GM18909 (cell line): ENCODE results near the gene ZBTB37.
"Not testable (repeated sequence)": the region's sequence is repeated elsewhere in the genome, so short reads cannot be mapped to it uniquely, and the experiment has no call there.

Experiments used
- ATAC-seq: cut with Tn5 transposase; IDR thresholded peaks from one replicate; pipeline ENCODE4 v1.9.1; 2021; ENCODE audit warnings: mild to moderate bottlenecking; ENCODE audit not compliant: unreplicated experiment, poor library complexity

Gene ZBTB37, protein sequence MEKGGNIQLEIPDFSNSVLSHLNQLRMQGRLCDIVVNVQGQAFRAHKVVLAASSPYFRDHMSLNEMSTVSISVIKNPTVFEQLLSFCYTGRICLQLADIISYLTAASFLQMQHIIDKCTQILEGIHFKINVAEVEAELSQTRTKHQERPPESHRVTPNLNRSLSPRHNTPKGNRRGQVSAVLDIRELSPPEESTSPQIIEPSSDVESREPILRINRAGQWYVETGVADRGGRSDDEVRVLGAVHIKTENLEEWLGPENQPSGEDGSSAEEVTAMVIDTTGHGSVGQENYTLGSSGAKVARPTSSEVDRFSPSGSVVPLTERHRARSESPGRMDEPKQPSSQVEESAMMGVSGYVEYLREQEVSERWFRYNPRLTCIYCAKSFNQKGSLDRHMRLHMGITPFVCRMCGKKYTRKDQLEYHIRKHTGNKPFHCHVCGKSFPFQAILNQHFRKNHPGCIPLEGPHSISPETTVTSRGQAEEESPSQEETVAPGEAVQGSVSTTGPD

GRCh38 chr1:173868266-173869020 is at the start of gene ZBTB37:
Gene ZBTB37 (plus strand): TSS chr1:173868380. CDS start chr1:173870226, 1,846 bp downstream.
- peak; percentile 62 for ATAC-seq

DNA sequence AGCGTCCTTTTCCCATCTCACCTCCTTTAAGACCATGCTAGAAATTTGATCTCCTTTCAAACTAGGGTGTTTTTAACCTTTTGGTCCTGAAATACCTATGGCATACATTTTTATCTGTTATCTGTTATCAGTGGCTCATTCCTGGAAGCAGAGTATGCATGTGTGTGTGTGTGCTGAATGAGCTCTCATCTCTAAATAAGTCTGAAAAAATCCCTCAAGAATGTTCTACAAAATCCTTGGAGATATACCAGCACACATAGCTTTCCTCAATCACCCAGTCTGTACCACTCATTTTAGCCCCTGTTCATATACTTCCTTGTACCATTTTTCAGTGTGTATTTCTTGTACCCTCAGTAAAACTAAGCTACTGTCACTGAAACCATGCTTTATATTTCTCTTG is 49.7 kb upstream of the ZBTB37 start:
- no peak for ATAC-seq

GRCh38 chr1:173821680-173822079 is 46.5 kb upstream of the ZBTB37 start:
- no peak for ATAC-seq

GRCh38 chr1:173823781-173824314 is 44.3 kb upstream of the ZBTB37 start:
- peak; percentile 46 for ATAC-seq

DNA sequence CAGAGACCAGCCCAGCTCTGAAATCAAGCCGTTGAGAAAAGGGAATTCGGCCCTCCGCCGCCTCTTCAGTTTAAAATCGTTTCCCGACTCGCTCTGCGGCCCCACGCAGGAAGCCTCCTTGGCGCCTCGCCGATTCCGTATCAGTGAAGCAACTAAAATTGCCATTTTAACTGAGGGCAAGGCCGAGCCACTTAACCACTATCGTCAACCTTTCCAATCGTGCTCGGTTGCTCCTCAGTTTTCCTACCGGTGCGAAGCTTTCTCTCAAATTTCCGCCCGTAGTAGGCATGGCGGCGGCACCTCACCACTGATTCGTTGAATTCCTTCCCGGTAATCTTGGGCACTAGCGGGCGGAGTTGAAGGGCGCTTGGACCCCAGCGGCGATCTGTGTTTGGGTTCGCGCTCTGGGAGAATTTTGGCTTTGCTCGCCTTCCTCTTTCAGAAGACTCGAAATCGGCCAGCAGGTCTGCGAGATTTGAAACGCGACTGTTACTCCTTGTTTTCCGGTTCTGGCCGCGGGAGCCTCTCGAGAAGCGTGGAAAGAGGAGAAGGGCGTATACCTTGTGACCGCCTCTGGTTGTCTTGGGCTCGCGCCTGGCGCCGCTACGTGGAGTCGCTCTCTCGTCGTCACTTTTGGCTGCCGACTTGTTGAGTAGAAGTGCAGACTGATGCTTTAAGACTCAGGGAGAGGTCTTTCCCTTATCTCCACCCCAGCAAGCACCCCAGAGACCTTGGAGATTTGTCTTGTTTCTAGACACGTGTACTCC is 43.7 kb upstream of the ZBTB37 start, which contains the start of the genes CENPL and DARS2:
CENPL (minus strand) TSS at position 569 of the 767 bp plus-strand sequence. CDS start 13,584 bp downstream, outside the sequence.
DARS2 (plus strand) TSS at position 359 of the 767 bp plus-strand sequence. CDS start 557 bp downstream, outside the sequence.
- peak; percentile 88 for ATAC-seq

GRCh38 chr1:173827611-173828010 is 40.6 kb upstream of the ZBTB37 start:
- no peak for ATAC-seq

- ATAC-seq: no peak
These were observed 35.4 kb upstream of the ZBTB37 start for GRCh38 chr1:173832748-173833147.

- ATAC-seq: no peak
These were observed 16.1 kb upstream of the ZBTB37 start for GRCh38 chr1:173852105-173852504.

DNA sequence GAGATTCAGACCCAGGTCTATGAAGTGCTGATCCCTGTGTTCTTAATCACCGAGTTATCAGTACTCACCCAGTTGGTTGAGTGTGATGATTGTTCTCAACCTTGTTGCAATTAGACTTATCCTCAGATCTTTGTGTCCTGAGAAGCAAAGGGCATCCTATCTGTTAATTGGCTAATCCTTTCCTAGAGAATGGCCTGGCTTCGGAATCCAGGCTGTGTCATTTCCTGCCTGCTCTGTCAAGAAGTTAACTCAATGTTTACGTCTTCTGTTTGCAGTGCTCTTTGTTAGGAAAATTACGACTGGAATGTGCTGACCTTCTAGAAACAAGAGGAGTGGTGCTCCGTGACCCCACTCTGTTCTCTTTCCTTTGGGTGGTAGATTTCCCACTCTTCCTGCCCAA is 15.1 kb upstream of the ZBTB37 start:
- ATAC-seq: no peak

GRCh38 chr1:173856014-173856413 is 12.2 kb upstream of the ZBTB37 start:
- ATAC-seq: no peak

GRCh38 chr1:173856903-173857302 is 11.3 kb upstream of the ZBTB37 start:
- no peak for ATAC-seq

GRCh38 chr1:173857363-173857917 is 10.7 kb upstream of the ZBTB37 start:
- no peak for ATAC-seq

- not testable (repeated sequence) for ATAC-seq
These were observed 8.6 kb upstream of the ZBTB37 start for GRCh38 chr1:173859547-173859946.

- ATAC-seq: no peak
These were observed 8.1 kb upstream of the ZBTB37 start for GRCh38 chr1:173860065-173860464.

GRCh38 chr1:173861731-173862145 is 6.4 kb upstream of the ZBTB37 start:
- no peak for ATAC-seq

DNA sequence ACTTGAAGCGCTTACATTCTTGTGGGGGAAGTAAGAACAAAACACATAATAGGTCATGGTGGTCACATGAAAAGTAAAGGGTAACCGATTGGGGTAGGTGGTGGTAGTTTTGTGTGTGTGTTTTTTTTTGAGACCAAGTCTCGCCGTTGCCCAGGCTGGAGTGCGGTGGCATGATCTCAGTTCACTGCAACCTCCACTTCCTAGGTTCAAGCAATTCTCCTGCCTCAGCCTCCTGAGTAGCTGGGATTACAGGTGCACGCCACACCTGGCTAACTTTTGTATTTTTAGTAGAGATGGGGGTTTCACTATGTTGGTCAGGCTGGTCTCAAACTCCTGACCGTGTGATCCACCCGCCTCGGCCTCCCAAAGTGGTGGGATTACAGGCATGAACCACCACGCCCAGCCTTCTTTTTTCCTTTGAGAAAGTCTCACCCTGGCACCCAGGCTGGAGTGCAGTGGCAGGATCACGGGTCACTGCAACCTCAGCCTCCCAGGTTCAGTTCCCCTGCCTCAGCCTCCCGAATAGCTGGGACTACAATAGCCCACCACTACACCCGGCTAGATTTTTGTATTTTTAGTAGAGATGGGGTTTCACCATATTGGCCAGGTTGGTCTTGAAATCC is 5.9 kb upstream of the ZBTB37 start:
- not testable (repeated sequence) for ATAC-seq

DNA sequence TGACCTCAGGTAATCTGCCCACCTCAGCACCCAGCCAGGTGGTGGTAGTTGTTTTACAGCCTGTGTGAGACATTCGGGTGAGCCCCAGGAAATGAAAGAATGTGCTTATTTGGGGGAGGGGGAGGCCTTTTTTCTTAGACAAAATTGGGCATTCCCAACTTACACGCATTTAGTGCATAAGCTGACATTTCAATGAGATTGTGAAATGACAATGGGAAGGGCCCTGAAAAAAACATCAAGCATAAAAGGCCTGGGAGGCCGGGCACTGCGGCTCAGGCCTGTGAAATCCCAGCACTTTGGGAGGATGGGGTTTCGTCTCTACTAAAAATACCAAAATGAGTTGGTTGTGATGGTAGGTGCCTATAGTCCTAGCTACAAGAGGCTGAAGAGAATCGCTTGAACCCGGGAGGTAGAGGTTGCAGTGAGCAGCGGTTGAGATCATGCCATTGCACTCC is 5.4 kb upstream of the ZBTB37 start:
- ATAC-seq: no peak

- ATAC-seq: no peak
These were observed 4.7 kb upstream of the ZBTB37 start for GRCh38 chr1:173863224-173864161.
